Inflammatory macrophage (primary cell): ENCODE measurements around the gene NPW.

ENCODE experiments used
- DNase-seq, 2 donors: peaks; one replicate each; pipeline ENCODE4 v3.0.0-alpha.2; 2020 to 2022

The NPW gene

DNA sequence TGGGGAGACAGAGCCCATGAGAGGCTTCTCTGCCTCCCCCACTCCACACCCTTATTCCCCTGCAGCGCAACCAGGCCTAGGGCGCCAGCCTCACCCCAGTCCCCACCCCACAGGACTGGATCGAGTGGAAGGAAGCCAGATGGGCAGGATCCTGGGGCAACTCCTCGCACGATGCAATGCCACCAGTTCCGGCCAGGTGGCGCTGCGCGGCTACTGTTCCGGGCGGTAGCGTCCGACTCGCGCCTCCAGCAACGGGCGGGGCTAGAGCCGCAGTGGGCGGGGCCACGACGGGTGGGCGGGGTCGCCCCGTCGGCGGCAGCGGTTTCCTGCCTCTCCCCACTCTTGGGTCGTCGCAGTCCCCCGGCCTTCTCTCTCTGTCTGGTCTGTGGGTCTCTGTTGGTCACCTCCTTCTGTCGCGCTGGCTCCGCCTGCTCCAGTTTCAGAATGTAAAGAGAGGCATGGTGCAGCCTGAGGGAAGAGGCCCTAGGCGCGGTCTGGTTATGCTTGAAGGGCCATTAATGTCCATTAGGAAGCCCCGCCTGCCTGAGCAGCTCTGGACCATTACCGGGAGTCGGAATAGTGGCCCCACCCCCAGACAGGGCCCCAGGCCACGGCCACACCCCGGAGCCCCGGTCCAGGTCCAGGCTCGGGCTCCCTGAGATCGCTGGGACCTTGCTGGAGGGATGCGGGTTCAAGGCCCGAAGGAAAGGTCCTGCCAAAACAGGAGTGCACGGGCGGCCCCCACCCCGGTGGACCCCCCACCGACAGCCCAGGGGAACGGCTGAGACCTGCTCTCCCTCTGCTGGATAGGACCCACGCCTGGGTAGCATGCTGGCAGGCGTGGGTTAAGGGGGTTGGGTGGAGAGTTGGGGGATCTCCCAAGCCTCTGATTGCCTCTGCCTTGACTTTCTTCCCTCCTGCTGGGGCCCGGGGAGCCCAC is 3.8 kb downstream of the NPW start:
- DNase-seq, result peak; percentile 92 to 93

DNA sequence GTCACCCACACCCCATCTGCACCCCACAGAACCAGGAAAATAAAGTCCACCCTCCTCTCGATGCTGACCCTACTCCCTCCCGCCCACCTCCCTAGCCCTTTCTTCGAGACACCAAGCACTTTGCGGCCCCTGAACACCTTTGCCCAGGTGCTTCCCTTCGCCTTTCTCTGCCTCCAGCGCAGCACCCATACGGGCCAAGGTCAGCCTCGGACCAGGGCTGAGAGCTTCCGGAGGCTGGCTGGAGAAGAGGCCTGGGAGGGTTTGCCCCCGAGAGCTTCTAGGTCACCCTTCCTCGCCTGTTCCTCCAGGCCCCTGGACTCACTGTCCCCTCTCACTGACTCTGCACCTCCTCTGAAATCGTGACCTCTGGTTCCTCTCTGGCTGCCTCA is 4.4 kb downstream of the NPW start:
- no peak for DNase-seq

DNA sequence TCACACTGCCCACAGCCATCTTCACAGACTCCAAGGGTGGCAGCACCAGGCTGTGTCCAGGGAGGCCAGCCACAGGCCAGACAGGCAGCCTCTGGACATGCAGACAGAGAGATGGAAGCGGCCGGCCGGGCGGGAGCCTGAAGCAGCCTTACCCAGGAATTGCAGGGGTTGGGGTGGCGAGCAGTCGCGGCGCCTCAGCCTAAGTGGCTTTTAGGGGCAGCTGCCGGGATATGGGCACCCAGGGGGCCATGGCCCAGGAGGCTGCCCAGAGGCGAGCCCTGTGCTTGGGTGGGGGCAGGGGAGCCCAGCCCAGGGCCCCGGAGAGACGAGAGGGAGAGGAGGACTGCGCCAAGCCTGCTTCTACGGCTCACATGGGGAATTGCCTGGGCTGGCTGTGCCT is 5.7 kb downstream of the NPW start:
- DNase-seq, result no peak

DNA sequence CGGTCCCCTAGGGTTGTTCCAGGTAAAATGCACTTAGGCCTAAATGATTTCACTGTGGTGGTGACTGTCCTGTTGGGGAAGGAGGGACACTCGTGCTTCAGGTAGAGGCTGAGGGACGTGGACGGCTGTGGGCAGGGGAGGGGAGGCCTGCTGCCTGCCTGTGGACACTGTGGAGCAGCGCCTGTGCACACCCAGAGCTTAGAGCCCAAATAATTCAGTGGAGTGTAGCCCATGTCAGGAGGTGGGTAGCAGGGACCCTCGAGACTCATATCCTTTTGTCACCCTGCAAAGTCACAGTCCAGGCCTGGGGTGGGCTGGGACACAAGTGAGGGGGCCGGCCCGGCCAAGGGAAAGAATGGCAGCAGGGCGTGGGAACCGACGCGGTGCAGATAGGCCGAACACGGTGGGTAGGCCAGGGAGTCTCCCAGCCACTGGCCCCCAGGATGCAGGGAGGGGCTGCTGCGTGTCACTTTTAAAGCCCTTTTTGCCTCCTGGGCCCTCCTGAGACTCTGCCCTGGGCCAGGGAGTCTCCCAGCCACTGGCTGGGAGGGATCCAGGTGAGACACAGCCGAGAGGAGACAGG is 6.4 kb downstream of the NPW start:
- DNase-seq, result no peak

DNA sequence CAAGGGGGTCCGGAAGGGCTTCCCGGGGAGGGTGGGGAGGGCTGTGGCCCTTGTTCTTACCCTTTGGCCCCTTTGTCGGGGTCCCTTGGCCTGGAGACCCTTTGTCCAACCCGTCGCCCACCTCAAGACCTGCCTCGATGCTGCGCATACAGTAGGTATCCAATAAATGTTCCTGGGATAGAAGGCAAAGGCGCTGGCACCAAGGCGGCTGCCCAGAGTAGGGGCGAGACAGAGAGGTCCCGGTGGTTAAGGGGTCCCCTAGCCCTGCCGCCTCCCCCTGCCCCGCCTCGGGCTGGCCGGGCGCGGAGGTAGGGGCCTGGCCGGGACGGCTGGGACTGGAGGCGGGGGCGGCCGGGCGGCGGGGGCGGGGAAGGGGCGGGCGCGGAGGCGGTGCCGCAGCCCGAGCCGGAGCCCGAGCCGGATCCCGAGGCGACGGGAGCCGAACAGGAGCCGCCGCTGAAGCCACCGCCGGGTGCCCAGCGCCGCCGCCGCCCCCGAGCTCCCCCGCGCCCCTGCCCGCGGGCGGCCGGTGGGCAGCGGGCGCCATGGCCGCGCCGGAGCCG is 7.0 kb downstream of the NPW start, which contains the start of gene NHERF2:
NHERF2 (plus strand) TSS at position 442 of the 563 bp plus-strand sequence; CDS start at position 546, 104 bp downstream.
- DNase-seq, result no peak

DNA sequence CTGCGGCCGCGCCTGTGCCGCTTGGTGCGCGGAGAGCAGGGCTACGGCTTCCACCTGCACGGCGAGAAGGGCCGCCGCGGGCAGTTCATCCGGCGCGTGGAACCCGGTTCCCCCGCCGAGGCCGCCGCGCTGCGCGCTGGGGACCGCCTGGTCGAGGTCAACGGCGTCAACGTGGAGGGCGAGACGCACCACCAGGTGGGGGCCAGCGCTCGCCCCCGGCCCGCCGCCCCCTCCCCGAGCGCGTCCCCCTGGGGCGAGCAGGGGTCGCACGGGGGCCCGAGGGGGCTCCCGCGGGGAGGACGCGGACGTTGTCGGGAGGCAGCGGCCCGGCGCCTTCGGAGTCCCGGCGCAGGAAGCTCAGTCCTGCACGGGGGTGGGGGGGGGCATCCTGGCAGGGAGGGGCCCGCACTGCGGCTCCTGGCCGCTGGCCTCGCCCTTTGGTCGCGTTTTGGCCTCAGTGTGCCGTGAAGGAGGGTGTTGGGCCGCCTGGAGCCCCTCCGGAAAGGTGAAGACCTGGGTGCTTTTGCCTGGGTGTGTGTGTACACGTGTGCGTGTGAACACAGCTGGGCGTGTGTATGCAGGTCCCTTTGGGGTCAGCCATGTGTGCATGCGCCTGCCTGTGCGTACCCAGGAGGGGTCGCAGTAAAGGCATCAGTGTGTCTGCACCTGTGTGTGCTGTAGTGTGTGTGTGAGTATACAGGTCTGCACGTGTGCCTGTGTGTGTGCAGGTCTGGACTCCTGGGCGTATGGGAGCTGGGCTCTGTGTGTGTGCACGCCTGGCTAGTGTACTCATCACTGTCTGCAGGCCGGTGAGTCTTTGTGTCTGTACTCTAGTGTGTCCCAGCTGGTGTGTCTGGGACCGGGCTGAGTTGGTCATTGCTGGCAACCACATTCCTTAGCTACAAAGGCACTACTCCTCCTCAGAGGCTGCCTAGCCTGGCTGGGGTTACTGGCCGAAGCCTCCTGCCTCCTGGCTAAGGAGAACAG is 7.7 kb downstream of the NPW start:
- peak in 1 of 2 donors; percentile 6 for DNase-seq

DNA sequence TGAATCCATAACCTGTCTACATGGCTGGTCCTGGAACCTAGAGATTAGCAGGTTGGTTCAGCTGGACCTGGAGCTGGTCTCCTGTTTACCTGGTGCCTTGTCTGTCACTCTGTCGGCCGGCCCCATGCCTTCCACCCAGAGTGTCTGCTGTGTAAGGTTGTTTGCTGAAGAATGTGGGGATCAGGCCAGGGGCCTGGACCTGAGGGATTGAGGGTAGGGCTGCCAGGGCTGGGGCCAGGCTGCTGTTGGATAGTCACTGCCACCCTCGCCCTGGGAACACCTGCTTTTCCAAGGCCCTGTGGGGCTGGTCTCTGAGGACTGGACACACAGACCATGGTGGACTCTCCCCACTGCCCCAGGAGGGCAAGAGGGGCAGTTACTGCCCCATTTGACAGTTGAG is 8.6 kb downstream of the NPW start:
- DNase-seq, result no peak

DNA sequence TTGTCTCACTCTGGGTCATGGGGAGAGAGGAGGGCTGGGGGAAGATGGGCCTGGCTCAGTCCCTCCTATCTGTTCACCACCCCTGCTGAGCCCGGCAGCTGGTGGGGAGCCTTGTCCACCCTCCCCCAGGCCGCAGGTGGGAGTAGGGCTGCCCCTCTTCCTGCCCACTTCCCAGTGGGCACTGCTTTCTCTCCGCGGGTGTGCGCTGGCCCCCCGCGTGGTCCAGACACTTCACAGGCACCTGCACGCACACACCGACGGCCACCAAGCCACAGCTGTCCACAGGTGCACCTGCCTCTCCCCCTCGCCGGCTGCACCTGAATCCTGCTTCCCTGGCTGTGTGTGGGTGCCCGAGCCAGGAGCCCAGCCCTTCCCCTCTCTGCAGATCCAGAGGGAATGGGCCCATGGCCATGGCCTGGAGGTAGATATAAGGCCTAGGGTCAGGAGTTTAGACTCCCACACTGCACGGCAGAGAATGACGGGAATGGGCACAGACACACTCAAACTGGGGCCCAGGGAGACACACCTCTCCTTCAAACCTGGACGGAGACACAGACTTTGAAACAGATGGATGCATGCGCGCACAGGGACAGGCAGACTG is 9.1 kb downstream of the NPW start:
- no peak for DNase-seq

DNA sequence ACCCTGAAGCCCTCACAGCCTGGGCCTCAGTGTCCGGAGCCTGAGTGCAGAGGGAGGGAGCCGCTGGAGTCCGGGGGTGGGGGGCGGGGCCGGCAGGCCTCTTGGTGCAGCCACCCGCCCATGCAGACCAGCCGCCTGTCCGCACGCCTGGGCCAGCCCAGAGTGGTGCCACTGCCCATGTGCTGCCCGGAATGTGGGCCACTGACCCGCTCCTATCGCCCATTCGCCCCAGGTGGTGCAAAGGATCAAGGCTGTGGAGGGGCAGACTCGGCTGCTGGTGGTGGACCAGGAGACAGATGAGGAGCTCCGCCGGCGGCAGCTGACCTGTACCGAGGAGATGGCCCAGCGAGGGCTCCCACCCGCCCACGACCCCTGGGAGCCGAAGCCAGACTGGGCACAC is 9.8 kb downstream of the NPW start:
- no peak for DNase-seq

DNA sequence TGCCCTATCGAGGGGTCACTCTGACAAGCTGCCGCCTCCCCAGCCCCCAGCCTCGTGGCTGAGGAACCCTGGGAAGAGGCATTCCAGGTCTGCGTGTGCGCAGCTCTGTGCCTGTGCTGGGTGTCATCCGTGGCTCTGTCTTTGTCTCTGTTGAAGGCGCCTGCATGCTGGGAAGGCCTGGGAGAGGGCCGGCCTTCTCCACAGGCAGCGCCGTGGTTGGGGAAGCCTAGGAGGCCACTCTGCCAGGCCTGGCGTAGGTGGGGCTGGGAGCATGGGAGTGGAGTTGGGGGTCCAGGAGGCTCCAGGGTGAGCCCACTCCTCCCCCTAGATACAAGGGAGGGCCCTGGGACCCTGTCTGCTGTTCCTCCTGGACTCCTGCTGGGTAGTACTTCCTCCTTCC is 10.5 kb downstream of the NPW start:
- DNase-seq, result no peak

DNA sequence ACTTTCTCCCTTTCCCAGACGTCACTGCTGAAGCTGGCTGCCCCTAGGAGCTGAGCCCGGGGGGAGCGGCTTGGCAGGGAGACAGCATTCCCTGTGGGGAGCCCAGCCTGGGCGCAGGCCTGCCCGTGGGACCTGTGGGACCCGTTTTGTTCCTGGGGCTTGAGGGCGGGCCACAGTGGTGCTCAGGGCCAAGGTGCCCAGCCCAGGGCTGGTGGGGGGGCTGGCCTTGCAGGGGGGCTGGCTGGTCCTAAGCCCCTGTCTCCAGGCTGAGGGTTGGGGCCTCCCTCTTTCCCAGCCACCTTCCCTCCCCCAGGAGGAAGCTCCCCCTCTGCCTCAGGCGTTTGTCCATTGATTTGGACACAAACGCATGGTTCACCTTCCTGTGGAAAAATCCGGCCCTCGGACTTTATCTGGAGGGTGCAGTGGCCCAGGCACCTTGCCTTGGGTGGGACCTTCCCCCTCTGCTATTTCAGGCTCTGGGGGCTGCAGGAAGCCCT is 11.5 kb downstream of the NPW start:
- no peak for DNase-seq

DNA sequence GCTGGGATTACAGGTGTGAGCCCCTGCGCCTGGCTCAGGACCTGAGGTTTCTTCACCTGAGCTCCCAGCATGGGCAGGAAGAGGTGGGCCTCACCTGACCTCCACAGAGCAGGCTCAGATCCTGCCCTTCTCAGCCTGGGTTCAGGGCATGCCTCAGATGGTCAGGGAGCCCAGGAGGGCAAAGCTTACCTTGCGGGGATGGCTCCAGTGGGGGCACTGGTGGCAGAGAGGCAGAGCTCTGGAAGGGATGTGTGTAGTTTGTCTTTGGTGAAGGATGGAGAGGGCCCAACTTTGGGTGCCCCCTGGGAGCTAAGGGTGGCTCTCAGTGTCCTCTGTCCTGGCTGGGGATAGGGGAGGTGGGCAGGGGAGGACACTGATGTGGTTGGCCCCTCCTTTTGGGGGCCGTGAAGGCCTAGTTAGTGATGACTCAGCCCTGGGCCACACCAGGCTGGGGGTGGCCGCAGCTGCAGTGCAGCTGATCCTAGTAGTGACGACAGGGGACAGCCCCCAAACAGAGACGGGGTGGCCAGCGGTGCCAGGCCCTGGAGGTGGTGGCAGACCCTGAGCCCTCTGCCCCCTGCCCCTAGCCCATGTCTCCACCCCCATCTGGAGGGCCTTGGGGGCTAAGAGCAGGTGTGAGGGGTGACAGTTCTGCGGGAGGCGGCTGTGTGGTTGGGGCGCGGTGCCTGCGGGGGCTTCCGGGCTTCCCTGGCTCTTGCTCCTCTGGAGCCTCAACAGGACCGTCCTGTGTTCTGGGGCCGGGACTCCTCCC is 12.9 kb downstream of the NPW start:
- DNase-seq, result no peak

DNA sequence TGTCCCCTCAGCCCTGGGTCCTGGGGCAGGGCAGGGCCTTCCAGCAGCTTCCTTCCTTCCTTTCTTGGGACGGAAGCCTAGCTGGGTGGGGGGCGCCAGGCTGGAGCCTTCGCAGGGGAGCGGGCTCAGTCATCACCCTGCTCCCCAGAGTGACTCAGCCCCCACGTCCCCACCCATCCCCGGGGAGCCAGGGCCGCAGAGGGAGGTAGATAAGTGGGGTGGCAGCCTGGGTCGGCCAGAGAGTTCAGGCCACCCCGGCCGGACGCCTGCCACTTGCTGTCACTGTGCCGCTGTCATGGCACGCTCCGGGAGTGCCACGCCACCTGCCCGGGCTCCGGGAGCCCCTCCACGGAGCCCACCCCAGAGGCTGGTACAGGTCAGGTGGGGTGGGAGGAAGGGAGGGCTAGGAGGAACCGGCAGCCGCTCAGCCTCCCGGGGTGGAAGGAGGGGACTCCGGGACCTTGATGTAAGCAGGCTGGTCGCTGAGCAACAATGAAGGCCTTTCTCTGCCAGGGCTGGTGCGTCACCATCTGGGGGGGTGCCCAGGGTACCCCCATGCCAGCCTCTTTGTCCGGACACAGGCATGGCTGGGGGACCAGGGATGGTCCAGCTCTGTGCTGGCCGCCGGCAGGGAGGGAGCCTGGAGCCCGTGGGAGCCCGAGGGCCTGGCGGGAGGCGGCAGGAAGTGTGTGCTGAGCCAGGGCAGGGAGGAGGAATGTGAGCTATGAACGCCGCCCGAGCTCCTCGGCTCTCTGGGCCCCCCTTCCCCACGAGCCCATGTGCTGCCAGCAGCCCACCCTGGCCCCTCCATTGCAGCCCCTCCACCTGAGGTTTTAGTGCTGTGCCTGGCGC is 13.7 kb downstream of the NPW start:
- peak in 1 of 2 donors; percentile 16 for DNase-seq

DNA sequence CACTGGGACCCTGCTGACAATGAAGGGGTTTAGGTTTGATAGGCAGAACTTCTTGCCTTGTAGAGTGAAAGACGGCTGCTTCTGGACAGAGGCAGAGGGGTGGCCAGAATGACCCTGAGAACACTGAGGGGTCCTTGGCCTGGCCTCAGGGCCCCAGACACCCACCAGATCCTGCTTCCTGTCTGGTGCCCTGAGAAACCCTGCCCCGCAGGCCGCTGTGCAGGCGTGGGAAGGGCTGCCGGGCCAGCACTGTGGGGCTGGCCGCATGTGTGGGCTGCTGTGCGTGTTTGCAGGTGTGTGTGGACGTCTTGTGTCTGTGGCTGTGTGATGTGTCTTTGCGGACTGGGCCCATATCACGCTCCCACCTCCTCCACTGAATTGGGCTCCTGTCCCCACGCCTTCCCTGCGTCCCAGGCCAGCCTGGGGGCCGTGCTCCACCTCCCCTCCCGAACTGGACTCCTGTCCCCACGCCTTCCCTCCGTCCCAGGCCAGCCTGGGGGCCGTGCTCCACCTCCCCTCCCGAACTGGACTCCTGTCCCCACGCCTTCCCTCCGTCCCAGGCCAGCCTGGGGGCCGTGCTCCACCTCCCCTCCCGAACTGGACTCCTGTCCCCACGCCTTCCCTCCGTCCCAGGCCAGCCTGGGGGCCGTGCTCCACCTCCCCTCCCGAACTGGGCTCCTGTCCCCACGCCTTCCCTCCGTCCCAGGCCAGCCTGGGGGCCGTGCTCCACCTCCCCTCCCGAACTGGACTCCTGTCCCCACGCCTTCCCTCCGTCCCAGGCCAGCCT is 14.5 kb downstream of the NPW start:
- peak in 1 of 2 donors; percentile 50 for DNase-seq

DNA sequence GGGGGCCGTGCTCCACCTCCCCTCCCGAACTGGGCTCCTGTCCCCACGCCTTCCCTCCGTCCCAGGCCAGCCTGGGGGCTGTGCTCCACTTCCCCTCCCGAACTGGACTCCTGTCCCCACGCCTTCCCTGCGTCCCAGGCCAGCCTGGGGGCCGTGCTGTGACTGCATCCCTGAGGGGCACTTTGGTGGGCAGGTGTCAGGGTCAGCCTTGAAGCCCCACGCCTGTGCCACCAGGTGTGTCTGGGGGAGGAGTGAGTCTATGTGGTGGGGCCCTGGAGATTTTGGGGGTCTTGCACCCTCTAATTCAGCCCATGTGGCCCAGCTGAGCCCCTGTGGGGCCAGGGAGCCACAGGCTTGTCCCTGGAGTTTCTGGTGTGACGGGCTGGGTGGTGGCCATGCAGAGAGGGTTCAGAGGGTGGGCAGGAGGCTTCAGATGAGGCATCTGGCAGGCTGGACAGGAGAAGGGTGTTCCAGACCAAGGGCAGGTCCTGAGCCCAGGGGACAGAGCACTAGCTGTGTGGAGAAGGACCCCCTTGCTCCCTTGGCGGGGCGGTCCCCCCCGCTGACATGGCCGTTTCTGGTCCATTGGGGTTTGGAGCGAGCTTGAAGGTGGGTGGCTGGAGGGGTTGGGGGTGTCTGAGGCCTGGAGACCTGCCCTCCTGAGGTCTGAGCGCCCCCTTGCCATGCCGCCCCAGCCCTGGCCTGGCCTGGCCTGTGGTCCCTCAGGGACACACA is 15.3 kb downstream of the NPW start:
- DNase-seq, result no peak

DNA sequence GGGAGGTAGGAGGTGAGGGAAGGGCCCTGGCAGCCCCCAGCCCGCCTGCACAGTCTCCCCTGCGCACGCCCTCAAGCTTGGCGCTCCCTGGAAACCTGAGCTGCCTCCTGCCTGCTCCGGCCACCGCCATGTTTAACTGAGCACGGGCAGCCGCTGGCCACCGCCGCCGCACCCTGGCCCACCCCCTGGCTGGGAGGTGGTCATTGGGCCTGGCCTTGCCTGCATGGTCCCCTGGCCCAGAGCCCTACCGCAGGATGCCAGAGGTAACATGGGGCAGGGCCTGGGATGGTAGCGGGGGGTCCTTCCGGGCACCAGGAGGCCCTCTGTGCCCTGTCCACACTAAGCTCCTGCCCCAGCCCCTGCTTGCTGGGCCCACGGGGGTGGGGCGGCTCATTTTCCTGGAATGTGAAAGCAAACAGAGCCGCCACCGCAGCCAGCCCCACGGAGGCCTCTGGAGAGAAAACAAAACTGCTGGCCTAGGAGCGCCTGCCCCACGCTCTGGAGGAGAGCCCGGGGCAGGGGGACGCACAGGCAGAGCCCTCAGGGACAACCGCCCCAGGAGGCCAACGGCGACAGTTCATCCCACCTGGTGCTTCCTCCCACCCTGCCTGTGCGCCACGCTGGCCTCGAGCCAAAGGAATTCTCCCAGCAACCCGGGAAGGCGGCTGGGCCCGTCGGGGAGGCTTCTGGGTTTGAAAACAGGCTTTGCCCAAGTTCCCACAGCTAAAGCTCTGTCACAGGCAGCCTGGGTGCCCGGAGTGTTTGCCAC is 16.0 kb downstream of the NPW start:
- DNase-seq, result no peak

DNA sequence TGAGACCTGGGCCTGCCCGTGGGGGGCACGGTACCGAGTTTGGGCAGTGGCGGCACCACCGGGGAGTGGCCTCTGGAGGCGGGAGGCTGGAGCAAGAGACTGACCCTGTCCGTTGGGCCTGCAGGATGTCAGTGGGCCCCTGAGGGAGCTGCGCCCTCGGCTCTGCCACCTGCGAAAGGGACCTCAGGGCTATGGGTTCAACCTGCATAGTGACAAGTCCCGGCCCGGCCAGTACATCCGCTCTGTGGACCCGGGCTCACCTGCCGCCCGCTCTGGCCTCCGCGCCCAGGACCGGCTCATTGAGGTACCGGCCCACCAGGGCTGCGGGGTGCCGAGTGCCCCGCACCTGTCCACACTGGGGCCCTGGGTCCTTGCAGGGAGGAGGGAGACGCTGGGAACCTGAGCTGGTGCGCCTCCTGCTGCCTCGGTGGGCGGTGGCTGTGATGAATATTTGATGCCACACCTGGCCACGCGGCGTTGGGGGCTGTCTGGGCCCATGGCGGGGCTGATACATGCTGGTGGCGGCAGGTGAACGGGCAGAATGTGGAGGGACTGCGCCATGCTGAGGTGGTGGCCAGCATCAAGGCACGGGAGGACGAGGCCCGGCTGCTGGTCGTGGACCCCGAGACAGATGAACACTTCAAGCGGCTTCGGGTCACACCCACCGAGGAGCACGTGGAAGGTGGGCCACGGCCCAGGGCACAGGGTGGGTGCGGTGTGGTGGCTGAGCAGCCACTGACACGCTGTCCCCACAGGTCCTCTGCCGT is 16.8 kb downstream of the NPW start:
- no peak for DNase-seq
